WI38 (cell line): Measurements from ENCODE around the gene DCAF15.
"Not testable (repeated sequence)": the region's sequence is repeated elsewhere in the genome, so short reads cannot be mapped to it uniquely, and the experiment has no call there.

Source experiments
- H3K4me3 ChIP-seq: 2 replicates; pipeline ENCODE4 v1.5.1; 2011; ENCODE audit warnings: low read depth, mild to moderate bottlenecking, control low read depth, low read length
- CTCF ChIP-seq: IDR thresholded peaks from 2 replicates; pipeline ENCODE4 v1.5.1; 2012; ENCODE audit warnings: low read depth, mild to moderate bottlenecking, control low read depth, low read length

DCAF15 gene

GRCh38 chr19:13966684-13967128 lies 14.4 kb downstream of the DCAF15 start:
- TF ChIP-seq CTCF: no peak
- no peak overlapping the region for H3K4me3 ChIP-seq

GRCh38 chr19:13967206-13967605 lies 14.9 kb downstream of the DCAF15 start:
- H3K4me3 ChIP-seq: not testable (repeated sequence)

GRCh38 chr19:13968383-13968935 lies 16.1 kb downstream of the DCAF15 start:
- no peak overlapping the region for H3K4me3 ChIP-seq
- TF ChIP-seq CTCF: no peak

GRCh38 chr19:13968999-13969398 lies 16.7 kb downstream of the DCAF15 start:
- no peak overlapping the region for H3K4me3 ChIP-seq
- no peak for TF ChIP-seq CTCF

- H3K4me3 ChIP-seq: no peak overlapping the region
- no peak for TF ChIP-seq CTCF
These were observed 17.6 kb downstream of the DCAF15 start for GRCh38 chr19:13969897-13970296.

- not testable (repeated sequence) for H3K4me3 ChIP-seq
These were observed 19.6 kb downstream of the DCAF15 start for GRCh38 chr19:13971868-13972267.

GRCh38 chr19:13972368-13973155 lies 20.3 kb downstream of the DCAF15 start:
- no peak overlapping the region for H3K4me3 ChIP-seq
- no peak for TF ChIP-seq CTCF

GRCh38 chr19:13973479-13973878 lies 21.2 kb downstream of the DCAF15 start:
- H3K4me3 ChIP-seq: not testable (repeated sequence)

- H3K4me3 ChIP-seq: no peak overlapping the region
- no peak for TF ChIP-seq CTCF
These were observed 21.8 kb downstream of the DCAF15 start for GRCh38 chr19:13974073-13974472.
